OCI-LY3 (cell line): Measurements from ENCODE around the gene ZCCHC3.

ENCODE experiments used
- H2AFZ ChIP-seq: fragments of 200-600, 300-600 bp; shearing (Covaris generic); 2 replicates; pipeline ENCODE4 v1.6.0; 2014; ENCODE audit warnings: antibody characterized with exemption, low read depth, low read length
- H3K27ac ChIP-seq: fragments of 200-600, 300-600 bp; sonication (generic); 2 replicates; pipeline ENCODE4 v1.5.1; 2014; ENCODE audit warnings: mild to moderate bottlenecking, low read length, moderate library complexity, mixed read lengths
- H3K27me3 ChIP-seq: fragments of 200-600, 300-600 bp; sonication (generic); 2 replicates; pipeline ENCODE4 v1.6.1; 2014; ENCODE audit warnings: low read depth, low read length, mixed read lengths
- H3K36me3 ChIP-seq: fragments of 200-600, 300-600 bp; sonication (generic); replicated peaks from 2 replicates; pipeline ENCODE3; 2014; ENCODE audit warnings: low read depth, low read length, mixed read lengths
- H3K4me1 ChIP-seq: fragments of 300-600, 200-600 bp; sonication (generic); 2 replicates; pipeline ENCODE4 v1.6.1; 2014; ENCODE audit warnings: low read length, mixed read lengths
- H3K4me2 ChIP-seq: fragments of 200-600, 300-600 bp; sonication (generic); 2 replicates; pipeline ENCODE4 v1.6.1; 2014; ENCODE audit warnings: low read length, mixed read lengths
- H3K4me3 ChIP-seq: fragments of 300-600, 200-600 bp; sonication (generic); 2 replicates; pipeline ENCODE4 v1.5.1; 2014; ENCODE audit warnings: antibody characterized with exemption, mild to moderate bottlenecking, low read length, moderate library complexity
- H3K79me2 ChIP-seq: fragments of 300-600, 200-600 bp; shearing (Covaris generic); 2 replicates; pipeline ENCODE4 v1.6.1; 2014; ENCODE audit warnings: mild to moderate bottlenecking, low read length, mixed read lengths
- H3K9ac ChIP-seq: fragments of 300-600, 200-600 bp; shearing (Covaris generic); 2 replicates; pipeline ENCODE4 v1.6.0; 2014; ENCODE audit warnings: mild to moderate bottlenecking, low read length, moderate library complexity
- H3K9me3 ChIP-seq: fragments of 200-600, 300-600 bp; shearing (Covaris generic); 2 replicates; pipeline ENCODE4 v1.6.1; 2014; ENCODE audit warnings: low read length, mixed read lengths; ENCODE audit not compliant: insufficient read depth
- H4K20me1 ChIP-seq: fragments of 200-600, 300-600 bp; sonication (generic); 2 replicates; pipeline ENCODE4 v1.6.1; 2016; ENCODE audit warnings: low read length, mixed read lengths; ENCODE audit not compliant: insufficient read depth
- CTCF ChIP-seq: fragments of 200-600, 300-600 bp; sonication (generic); IDR thresholded peaks from 2 replicates; pipeline ENCODE4 v1.5.1; 2014; ENCODE audit warnings: antibody characterized with exemption, low read length, low read depth
- EZH2phosphoT487 ChIP-seq: fragments of 200-600 bp; shearing (Covaris generic); IDR thresholded peaks from 2 replicates; pipeline ENCODE4 v1.6.1; 2018; ENCODE audit warnings: antibody characterized with exemption, mixed run types, low read depth

Gene ZCCHC3

GRCh38 chr20:313402-313801, 16.0 kb downstream of the ZCCHC3 start:
- Histone ChIP-seq H3K9ac (no peak overlapping the region), H3K4me2 (no peak overlapping the region)

GRCh38 chr20:313948-314347, 16.6 kb downstream of the ZCCHC3 start:
- no peak overlapping the region for H3K4me2 ChIP-seq
- TF ChIP-seq EZH2phosphoT487, result no peak
- TF ChIP-seq CTCF, result no peak
- H3K4me3 ChIP-seq, result no peak overlapping the region
- no peaks in the 10 kb centered on the region for H3K79me2 ChIP-seq
- H3K9me3 ChIP-seq, result no peaks in the 10 kb centered on the region
- H3K27me3 ChIP-seq, result no peaks in the 10 kb centered on the region
- H3K4me1 ChIP-seq, result no peaks in the 10 kb centered on the region; the same call in 1 of the 2 replicates
- H2AFZ ChIP-seq, result no peak overlapping the region
- H3K36me3 ChIP-seq, result peaks cover 6% of the 10 kb centered on the region
- H3K9ac ChIP-seq, result no peak overlapping the region
- H3K27ac ChIP-seq, result no peak overlapping the region
- no peaks in the 10 kb centered on the region for H4K20me1 ChIP-seq

More at GRCh38 chr20:313402-313801, 16.0 kb downstream of the ZCCHC3 start:
- peaks cover 6% of the 10 kb centered on the region for H3K36me3 ChIP-seq
- H3K4me1 ChIP-seq, result no peaks in the 10 kb centered on the region; the same call in 1 of the 2 replicates
- no peaks in the 10 kb centered on the region for H3K9me3 ChIP-seq
- H2AFZ ChIP-seq, result no peak overlapping the region
- no peaks in the 10 kb centered on the region for H4K20me1 ChIP-seq
- no peak overlapping the region for H3K4me3 ChIP-seq
- TF ChIP-seq CTCF (no peak), EZH2phosphoT487 (no peak)
- H3K27ac ChIP-seq, result no peak overlapping the region
- H3K79me2 ChIP-seq, result no peaks in the 10 kb centered on the region
- no peaks in the 10 kb centered on the region for H3K27me3 ChIP-seq

GRCh38 chr20:316316-317068, 19.1 kb downstream of the ZCCHC3 start:
- no peak overlapping the region for H3K27ac ChIP-seq
- H3K79me2 ChIP-seq, result no peaks in the 10 kb centered on the region
- no peaks in the 10 kb centered on the region for H3K27me3 ChIP-seq
- H2AFZ ChIP-seq, result no peak overlapping the region
- H3K4me2 ChIP-seq, result no peak overlapping the region
- TF ChIP-seq CTCF (no peak), EZH2phosphoT487 (no peak)
- no peak overlapping the region for H3K9ac ChIP-seq
- no peaks in the 10 kb centered on the region for H3K9me3 ChIP-seq
- H3K4me1 ChIP-seq, result no peaks in the 10 kb centered on the region
- peaks cover 11% of the 10 kb centered on the region for H3K36me3 ChIP-seq
- H4K20me1 ChIP-seq, result no peaks in the 10 kb centered on the region
- H3K4me3 ChIP-seq, result no peak overlapping the region

- H3K27ac ChIP-seq, result peak overlapping the region; percentile 77
- H3K4me1 ChIP-seq, result peaks cover 17% of the 10 kb centered on the region
- peaks cover 21% of the 10 kb centered on the region for H4K20me1 ChIP-seq
- H3K79me2 ChIP-seq, result peaks cover 30% of the 10 kb centered on the region
- H2AFZ ChIP-seq, result peak overlapping the region; percentile 49; the same call in 1 of the 2 replicates
- peaks cover 10% of the 10 kb centered on the region for H3K36me3 ChIP-seq
- H3K4me3 ChIP-seq, result peak overlapping the region; percentile 90
- peak overlapping the region; percentile 92 for H3K9ac ChIP-seq
- TF ChIP-seq EZH2phosphoT487, result no peak
- 0 out of 2 replicates have a peak, but pooled peaks have one; percentile 13 for TF ChIP-seq CTCF
- H3K4me2 ChIP-seq, result peak overlapping the region; percentile 77
- H3K9me3 ChIP-seq, result no peaks in the 10 kb centered on the region
- H3K27me3 ChIP-seq, result no peaks in the 10 kb centered on the region
Observed at GRCh38 chr20:324177-325044, 27.0 kb downstream of the ZCCHC3 start.
